G401.6 (cell line): ENCODE data around the gene TPCN2.

Source experiments
- FAIRE-seq: peaks from 2 replicates; lab custom pipeline; 2012; peaks lifted over from hg19 to GRCh38; lab: Jason Lieb, UNC

The TPCN2 gene

DNA sequence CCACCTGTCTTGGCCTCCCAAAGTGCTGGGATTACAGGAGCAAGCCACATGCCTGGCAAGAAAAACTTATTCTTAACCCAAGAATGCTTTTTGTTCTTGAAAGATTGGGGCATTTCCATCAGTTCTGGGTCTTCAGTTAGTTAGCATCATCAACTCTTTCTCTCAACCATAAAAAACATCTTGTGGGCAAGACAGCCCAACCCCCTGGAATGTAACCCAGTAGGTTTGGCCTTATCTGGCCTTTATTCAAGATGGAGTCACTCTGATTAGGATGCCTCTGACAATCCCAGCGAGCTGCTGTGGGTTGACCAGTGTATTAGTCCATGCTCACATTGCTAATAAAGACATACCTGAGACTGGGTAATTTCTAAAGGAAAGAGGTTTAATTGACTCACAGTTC is 9.2 kb upstream of the TPCN2 start:
- no peak for FAIRE-seq

DNA sequence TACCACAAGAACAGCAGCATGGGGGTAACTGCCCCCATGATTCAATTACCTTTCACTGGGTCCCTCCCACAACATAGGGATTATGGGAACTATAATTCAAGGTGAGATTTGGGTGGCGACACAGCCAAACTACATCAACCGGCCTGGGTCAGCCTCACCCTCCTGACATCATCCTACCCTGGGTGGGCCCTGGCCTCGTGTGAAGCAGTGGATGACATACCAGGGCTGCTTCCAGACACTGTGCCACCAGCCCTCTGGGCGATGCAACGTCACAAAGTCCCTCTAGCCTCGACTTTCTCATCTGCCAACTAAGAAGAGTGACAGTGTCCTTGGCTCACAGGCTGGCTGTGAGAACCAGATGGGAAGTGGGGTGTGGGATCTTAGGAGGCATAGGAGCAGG is 8.7 kb upstream of the TPCN2 start:
- no peak for FAIRE-seq

DNA sequence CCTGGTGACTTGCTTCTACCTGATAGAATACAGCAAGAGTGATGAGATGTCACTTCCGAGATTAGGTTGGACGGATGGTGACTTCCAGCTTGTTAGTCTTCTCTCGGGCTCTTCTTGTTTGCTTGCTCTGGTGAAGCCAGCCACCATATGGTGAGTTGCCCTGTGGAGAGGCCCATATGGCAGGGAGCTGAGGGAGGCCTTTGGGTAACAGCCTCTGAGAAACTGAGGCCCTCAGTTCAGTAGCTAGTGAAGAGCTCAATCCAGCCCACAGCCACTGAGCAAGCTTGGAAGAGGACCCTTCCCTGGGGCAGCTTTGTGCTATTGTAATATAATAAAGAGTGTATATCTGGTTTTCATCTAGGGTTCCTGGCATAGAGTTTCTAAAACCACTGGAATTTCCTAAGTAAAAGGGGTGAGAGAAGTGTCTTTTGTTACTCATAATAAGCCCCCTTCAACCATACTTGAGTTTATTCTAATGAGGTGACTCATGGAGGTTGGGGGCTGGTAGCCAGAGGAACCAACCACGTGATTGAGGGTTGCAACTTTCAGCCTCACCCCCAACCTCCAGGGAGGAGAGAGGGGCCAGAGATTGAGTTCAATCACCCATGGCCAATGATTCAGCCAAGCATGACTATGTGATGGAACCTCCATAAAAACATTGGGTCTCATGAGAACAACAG is 8.0 kb upstream of the TPCN2 start:
- no peak for FAIRE-seq

DNA sequence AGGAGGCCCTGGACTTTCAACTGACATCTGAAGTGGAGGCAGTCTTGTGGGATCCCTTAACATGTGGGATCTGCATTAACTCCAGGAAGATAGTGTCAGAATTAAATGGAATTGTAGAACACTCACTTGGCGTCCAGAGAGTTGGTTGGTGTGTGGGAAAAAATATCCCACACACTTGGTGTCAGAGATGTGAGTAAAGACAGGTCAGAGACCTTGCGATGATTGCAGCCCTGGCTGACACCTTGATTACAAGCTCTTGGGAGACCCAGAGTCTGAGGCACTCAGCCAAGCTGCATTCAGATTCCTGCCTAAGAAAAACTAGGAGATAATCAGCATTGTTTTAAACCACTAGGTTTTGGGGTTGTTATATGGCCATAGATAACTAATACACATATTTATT is 7.2 kb upstream of the TPCN2 start:
- FAIRE-seq = no peak

DNA sequence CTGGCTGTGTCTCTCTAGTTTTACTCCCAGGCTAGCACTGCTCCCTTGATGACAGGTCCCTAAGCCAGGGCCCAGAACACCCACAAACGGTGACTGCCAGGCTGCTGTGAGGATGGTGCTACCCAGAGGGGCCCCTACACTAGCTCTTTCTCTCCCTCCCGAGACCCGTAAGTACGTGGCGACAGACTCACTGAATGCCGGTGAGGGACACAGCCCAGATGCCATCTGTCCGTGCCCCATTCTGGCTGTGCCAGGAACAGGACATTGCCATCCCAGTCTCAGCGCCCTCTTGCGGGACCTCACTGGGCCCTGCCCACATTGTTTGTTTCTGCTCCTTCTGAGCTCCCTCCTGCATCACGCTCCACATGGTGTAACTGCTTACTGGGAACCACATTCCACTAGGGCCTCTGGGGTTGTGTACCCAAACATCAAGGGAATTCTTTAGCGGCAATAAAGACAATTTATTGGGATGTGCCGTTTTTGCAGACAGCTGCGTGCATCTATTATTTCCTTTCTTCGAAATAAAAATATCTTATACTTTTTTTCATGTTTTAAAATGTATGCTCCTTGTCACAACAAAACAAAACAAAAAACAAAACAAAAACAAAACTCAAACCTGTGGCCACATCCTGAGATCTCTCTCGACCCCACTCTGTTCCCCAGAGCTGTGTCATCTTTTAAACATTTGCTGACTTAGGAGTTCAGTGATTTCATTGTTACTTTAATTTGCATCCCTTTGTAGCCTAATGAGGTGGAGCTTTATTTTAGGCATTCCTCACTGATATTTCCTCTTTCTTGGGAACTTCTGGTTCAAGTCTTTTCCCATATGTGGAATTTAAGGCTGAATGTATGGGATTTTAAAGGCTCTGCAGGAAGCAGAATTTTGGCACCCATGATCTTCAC is 4.4 kb upstream of the TPCN2 start:
- no peak for FAIRE-seq

DNA sequence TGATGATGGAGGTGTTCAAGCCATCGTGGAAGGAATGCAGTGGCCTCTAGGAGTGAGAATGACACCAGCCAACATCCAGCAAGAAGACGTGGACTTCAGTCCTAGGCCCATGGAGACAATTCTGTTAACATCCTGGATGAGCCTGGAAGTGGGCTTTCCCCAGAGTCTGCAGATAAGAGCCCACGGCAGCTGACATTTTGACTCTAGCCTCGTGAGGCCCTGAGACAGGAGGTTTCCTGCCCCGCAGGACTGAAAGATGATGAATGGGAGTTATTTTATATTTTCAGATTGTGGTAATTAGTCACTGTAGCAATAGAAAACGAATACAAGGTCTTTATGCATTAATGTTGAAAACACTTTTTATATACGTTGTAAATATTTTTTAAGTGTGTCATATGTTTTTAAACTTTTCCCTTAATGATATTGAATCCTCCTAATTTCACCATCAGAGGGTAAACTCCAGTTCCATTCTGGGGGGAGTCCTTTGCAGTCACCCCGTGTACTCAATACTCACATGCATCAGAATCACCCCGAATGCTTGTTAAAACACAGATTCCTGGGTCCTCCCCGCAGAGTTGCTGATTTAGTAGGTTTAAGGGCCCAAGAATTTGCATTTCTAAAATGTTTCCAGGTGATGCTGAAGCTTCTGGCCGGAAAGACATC is 570 bp upstream of the TPCN2 start:
- no peak for FAIRE-seq

DNA sequence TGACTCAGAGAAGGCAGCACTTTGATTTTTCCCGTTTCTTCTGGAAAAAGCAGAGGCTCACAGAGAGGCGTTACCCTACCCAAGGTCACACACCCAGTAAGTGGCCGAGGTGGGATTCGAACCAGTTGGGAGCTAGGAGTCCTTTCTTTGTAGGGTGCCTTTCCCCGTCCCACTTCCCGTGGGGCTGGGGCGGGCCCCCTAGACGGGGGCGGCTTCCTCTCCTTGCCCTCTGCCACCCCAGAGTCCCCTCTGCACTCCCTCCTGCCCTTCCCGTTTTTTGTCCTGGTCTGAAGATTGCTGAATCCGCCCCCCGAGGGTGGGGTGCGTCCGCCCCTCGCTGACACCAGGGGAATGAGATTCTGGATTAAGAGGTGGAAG is 747 bp downstream of the TPCN2 start:
- no peak for FAIRE-seq

DNA sequence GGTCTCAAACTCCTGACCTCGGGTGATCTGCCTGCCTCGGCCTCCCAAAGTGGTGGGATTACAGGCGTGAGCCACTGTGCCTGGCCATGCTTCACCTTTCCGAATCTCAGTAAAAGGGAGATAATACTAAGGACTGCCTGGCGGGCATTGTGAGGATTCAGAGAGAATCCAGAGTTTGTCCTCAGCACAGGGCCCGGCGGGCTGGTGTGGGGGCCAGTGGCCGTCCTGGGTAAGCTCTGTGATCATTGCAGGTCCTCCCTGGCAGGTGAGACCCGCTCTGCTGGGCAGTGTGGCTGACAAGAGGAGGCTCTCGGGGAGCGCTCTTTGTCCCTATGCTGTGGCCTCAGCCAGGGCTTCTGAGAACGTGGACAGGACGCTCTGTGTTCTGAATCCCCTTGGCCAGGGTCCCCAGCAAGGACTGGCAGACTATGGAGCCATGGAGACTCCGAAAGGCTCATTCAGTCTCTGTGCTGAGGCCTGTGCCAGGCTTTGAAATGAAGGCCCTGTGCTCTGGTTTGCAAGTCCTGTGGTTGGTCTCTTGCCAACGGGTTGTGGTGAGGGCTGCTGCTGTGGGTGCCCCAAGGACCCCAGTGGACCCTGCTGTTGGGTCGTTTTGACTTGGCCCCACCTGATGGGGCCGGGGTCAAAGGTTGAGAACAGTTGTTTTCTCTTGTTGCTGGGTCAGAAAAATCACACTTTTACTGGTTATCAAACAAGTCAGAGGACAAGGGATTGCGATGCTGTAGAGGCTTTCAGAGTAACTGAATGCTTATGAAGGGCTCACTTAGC is 2.1 kb downstream of the TPCN2 start:
- no peak for FAIRE-seq

DNA sequence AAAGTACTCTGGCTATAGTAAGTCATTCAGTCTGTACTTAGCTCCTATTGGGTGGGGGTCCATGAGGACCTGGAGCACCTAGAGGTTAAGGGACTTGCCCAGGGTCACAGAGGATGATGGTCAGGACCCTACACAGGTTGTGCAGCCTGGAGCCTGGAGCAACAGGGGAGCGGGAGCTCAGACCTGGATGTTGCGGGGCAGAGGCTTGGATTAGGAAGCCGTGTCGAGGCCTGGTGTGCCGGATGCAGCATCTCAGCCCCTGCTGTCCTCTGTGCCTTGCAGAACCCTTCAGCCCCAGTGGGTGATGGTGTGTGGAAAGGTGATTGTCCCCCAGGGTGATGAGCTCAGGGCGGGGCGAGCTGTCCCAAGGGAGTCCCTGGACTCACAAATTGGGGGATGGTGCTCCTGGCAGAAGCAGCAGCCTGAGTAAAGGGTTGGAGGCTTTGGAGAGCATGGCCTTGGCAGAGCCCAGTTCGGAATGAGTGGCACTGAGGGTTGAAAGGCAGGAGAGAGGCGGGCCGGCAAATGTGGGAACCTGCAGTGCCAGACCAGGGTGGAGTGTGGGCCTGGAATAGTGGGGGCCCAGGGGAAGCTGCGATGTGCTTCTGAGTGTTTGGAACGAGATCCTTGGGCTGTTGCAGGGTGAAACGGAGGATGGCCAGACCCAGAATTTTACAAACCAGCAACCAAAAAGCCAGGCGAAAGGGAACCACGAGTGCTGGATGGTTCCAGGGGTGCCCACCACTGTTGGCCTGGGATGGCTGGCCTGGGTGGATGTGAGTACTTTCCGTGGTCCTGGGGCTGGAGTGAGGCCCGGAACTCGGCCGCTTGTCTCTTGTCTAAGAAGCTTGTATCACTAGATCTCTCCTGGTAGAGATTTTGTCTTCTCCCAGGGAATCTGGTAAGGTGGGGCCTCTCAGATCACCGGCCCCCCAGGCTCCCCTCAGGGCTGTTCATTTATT is 2.9 kb downstream of the TPCN2 start:
- no peak for FAIRE-seq

DNA sequence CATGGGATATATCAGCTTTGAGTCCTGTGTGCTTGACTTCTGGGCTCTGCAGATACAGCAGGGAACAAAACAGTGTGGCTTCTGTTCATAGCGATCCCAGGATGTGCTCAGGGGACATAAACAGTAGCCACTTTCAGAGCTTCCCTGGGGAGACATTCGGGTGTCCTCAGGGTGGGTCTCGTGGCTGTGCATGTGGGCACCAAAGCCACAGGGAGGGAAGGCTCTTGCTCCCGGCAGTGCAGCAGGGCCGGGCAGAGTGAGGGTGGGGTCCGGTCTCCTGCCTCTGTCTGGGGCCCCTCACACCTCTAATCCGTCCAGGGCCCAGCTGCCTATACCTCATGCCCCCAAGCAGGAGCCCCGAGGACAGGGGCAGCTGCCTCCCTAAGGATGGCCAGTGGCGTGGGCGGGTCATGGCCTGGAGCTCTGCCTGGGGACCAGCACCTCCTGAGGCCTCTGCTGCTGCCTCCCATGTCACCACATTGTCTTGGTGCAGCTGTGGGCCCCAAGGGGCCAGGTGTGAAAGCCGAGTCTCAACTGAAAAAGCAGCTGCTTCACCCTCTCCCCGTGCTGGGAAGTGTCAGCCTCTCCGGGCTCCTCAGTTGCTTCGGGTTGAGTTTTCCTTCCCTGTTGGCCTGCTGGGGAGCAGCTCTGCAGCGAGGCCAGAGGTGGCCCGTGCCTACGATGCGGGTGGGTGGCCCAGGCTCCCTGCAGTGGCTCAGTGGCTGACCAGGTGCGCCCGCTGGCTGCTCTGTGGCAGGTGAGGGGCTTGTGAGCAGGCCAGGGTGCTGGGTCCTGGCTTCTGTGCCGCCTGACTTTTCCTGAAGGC is 3.8 kb downstream of the TPCN2 start:
- no peak for FAIRE-seq

DNA sequence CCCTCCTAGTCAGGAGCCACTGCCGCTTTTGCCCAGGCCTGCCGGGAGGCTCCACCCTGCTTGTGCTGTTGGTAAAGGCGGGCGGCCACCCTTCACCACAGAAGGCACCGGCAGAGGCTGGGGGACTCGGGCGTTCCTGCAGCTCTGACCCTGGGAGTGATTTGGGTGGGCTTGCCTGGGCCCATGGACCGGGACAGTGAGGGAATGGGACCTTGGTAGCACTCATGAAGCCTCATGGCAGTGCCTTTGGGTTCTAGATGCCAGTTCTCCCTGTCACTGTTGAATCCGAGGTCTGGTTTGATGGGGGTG is 4.4 kb downstream of the TPCN2 start:
- FAIRE-seq = no peak

DNA sequence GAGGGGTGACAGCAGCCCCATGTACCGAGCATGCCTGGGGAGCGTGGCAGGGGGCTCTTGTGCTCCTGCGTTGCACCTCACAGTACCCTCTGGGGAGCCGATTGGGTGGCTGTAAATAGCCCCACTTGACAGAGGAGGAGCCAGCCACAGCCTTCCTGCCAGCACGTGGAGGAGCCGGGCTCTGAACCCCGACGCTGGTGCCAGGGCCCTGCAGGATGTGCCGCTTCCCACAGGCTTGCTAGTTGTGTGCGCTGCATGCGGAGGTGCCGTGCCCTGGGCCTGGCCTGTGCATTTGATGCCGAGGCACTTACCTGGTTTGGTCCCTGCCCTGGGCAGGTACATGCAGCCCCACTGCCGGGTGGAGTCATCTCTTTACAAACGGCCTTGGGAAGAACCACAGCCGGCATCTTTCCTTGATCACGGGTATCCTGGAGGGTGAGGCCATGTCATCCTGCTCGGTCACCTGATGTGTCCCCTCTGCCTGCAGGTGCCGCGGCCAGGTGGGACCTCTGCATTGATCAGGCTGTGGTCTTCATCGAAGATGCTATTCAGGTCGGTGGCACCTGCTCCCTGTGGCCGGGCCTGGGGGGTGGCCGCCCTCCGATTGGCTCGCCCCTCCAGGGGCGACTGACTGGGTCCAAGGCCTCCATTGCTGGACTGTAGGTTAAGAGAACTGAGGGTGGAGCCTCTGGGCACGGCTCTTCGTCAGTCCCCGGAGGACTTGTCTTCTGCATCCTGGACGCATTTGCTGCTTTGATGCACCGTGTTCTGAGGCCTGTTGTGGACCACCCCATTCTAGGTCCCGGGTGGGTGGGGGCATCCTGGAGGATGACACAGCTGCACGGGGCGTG is 5.0 kb downstream of the TPCN2 start:
- FAIRE-seq = no peak

DNA sequence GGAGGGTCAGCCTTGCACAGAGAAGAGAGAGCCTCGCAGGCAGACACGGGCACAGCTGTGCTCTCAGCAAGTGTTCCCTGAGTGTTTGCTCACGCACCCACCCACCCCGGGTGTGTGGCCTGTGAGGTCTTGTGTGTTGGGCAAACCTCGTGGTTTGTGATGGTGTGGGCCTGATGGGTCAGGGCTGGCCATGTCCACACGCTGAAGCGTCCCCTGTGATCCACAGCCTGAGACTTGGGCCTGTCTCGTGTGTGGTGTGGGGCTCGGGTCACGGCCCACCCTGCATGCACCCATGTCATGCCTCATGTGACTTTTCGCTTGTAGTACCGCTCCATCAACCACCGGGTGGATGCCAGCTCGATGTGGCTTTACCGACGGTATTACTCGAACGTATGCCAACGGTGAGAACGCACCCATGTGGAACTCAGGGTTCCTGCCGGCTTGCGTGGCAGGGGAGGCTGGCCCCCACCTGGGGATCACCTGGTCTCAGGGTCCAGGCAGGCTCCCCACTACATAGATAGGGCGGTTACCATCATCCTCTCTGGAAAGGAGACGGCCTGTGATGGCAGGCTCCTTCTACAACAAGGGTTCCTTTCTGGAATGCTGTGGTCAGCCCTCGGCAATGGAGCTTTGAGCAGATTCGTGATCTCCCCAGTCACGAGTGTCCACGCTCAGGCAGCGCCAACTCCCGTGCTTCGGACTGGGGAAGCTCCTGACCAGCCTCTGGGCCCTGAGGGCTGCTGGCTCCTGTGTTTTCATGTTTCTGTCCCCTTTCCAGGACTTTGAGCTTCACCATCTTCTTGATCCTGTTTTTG is 5.9 kb downstream of the TPCN2 start:
- FAIRE-seq = no peak

DNA sequence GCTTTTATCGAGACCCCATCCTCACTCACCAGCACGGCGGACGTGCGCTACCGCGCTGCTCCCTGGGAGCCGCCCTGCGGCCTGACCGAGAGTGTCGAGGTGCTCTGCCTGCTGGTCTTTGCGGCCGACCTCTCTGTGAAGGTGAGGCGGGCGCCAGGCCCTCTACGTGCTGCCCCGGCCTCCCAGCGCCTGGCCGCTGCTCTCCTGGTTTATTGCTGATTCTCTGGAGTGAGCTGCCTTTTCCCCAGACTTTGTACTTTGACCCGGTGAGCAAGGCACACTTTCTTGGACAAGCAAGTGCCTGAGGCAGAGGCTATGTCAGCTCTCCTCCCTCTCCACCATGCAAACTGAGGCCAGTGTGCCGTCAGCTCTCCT is 6.5 kb downstream of the TPCN2 start:
- FAIRE-seq = no peak

DNA sequence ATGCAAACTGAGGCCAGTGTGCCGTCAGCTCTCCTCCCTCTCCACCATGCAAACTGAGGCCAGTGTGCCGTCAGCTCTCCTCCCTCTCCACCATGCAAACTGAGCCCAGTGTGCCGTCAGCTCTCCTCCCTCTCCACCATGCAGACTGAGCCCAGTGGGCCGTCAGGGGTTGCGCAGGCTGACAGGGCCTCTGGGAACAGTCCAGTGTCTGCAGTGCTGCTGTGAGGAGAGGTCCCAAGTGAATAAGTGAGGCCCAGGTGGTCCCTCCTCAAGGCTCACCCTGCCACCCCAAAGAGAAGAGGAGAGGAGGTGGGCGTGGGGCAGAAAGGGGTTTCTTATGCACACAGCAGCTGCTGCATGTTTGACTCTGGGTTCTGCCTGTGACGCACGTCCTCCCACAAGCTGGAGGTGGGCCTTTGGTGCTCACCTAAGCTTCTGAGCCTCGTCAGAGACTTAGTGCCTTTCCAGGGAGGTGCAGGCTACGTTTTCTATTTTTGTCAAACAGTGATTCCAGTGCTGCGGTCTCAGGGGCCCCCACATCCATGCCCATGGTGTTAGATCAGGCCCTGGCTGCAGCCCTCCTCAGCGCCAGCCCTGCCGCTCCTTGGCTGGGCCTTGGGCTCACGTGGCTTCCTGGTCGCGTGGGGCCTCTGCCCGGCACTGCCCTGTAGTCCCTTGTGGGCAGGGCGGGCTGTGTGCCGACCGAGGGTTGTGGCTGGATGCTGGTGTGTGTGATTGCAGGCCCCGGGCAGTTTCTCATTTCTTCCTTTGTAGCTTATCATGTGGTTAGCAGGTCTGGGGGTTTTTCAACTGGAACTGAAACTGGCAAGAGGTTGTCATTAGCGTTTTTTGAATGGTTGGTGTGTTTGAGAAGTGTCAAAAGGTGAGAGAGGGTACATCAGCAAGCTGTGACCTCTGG is 7.1 kb downstream of the TPCN2 start:
- no peak for FAIRE-seq

DNA sequence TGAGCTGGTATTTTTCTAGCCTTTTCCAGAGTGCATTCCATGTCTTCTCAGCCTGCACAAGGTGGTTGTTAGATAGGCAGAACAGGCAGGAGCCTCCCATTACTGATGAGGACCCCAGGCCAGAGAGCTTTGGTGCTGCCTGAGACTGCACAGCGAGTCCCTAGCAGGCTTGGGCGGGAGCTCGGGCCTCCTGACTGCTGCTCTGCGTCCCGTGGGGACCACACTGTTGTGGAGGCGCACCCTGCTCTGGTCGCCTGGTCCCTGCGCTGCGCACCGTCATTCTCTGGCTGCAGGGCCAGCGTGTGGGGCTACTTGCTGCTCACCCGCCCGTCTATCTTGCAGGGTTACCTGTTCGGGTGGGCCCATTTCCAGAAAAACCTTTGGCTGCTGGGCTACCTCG is 8.5 kb downstream of the TPCN2 start:
- no peak for FAIRE-seq

DNA sequence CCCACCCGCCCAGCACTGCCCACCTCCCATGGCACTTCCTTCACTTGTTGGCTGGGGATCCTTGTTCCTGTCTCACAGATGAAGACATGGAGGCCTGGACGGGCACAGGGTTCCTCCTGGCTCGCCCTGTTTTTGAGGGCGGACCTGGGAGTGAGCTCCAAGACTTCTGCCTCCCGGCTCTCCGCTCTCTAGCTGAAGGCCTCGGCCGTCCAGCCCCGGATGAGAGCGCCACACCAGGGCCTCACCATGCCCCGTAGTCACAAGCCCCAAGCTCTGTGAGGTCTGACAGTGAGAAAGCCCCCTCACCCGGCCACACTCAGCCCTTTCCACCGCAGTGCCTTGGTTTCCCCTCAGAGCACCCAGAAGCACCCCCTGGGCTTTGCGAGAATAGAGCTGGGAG is 9.1 kb downstream of the TPCN2 start:
- no peak for FAIRE-seq
